ENCODE measurements around the gene GFOD1. TPM values are rescaled to one million over a fixed set of nuclear protein-coding genes. Genes with fewer than 3 reads are reported as not detected.
A peak's percentile ranks its signal among the peaks of the same experiment; 100 is the strongest.

Gene GFOD1
- total and polyA plus RNA-seq, 8 donors: 5.7 to 19.6 (median 8.2) TPM

DNA sequence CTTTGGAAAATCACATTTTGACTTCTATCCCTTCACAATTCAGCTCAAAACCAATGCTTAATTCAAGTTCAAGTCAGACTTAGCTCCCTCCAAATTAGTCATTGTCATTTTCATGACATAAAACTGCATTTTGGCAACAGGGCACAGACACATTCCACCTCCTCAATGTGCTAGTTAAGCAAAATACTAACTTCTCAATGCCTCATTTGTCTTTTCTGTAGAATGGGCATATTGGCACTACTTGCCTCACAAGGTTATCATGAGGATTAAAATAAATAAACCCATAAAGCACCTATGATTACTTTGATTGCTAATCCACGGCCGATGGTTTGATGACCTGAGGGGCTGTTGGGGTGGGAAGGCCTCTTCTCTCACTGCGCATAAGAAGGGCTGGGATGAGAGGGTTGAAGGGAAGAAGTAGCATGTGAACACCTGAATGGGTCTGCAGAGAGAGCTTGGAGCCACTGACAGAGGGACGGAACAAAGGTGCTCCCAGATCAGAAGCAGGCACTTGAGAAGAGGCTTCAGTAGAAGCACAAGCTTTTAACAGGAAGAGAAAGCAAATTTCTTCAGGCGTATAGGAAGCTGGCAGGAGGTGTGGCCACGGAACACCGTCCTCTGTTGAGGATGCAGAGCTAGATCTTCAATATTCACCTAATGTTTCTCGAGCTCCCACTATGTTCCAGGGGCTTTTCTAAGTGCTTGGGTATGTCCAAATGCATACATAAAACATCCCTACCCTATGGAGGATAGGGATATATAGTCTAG lies 147.4 kb downstream of the GFOD1 start:
- Histone ChIP-seq H3K27ac (no peak overlapping the region), H3K4me1 (peaks cover 4 to 25% of the 10 kb centered on the region in 2 donors), H3K4me3 (no peak overlapping the region), H3K9me3 (peaks cover 0 to 4% of the 10 kb centered on the region in 2 donors), H3K36me3 (no peaks in the 10 kb centered on the region), H3K27me3 (no peaks in the 10 kb centered on the region)
- ATAC-seq (no peak), DNase-seq (no peak)
- TF ChIP-seq, protein P1, sequence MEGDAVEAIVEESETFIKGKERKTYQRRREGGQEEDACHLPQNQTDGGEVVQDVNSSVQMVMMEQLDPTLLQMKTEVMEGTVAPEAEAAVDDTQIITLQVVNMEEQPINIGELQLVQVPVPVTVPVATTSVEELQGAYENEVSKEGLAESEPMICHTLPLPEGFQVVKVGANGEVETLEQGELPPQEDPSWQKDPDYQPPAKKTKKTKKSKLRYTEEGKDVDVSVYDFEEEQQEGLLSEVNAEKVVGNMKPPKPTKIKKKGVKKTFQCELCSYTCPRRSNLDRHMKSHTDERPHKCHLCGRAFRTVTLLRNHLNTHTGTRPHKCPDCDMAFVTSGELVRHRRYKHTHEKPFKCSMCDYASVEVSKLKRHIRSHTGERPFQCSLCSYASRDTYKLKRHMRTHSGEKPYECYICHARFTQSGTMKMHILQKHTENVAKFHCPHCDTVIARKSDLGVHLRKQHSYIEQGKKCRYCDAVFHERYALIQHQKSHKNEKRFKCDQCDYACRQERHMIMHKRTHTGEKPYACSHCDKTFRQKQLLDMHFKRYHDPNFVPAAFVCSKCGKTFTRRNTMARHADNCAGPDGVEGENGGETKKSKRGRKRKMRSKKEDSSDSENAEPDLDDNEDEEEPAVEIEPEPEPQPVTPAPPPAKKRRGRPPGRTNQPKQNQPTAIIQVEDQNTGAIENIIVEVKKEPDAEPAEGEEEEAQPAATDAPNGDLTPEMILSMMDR (IDR thresholded peaks at IDR 0.05): no peak
- intact Hi-C loops (cut with DNase I): loop anchor here in 1 of 2 donors (5.0 kb wide), 1 partner anchor 197 kb away; no protein-coding TSS in a partner anchor

DNA sequence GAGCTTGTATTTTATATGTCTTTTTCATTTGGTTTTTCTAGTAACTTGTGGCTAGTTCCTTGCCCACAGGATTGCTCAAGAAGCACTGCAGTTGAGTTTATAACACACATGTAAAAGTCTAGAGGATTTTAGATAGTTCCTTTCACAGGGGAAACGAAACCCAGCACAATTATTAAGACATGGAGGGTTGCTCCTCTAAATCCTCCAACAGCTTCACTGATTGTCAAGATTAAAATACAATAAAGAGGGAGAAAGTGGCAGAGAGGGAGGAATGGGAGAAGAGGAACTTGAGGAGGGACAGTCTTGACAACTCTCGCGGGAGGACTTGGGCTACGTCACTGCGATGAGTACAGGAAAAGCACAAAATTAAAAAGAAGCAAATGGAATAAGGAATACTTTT lies 149.4 kb downstream of the GFOD1 start:
- no peaks in the 10 kb centered on the region for H3K36me3 ChIP-seq
- peaks cover 4 to 25% of the 10 kb centered on the region in 2 donors for H3K4me1 ChIP-seq
- TF ChIP-seq, protein P1 (IDR thresholded peaks at IDR 0.05): no peak
- DNase-seq (no peak), ATAC-seq (no peak)
- peaks cover 0 to 4% of the 10 kb centered on the region in 2 donors for H3K9me3 ChIP-seq
- no peaks in the 10 kb centered on the region for H3K27me3 ChIP-seq
- intact Hi-C loops (cut with DNase I): loop anchor here in 1 of 2 donors (5.0 kb wide), 1 partner anchor 199 kb away; no protein-coding TSS in a partner anchor
- peak overlapping the region in 1 of 2 donors; percentile 63 for H3K27ac ChIP-seq
- H3K4me3 ChIP-seq: no peak overlapping the region

DNA sequence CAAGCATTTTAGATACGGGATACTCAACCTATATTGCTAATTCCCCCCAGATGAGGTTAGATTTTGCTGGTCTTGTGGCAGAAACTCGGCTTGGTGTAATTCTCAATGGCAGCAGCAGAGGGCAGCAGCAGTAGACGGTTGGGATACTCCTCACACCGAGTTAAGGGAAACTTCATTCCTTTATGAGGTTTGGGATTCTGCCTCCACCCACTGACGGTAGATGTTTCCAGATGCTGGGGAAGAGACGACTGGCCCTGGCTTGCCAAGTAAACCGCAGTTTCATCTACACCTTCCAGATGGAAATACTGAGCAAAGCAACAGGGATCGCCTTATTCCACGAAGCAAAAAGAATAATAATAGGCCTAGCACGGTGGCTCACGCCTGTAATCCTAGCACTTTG lies 150.8 kb downstream of the GFOD1 start:
- Histone ChIP-seq H3K9me3 (no peaks in the 10 kb centered on the region), H3K4me1 (peaks cover 4 to 25% of the 10 kb centered on the region in 2 donors), H3K27ac (no peak overlapping the region), H3K27me3 (no peaks in the 10 kb centered on the region), H3K36me3 (no peaks in the 10 kb centered on the region), H3K4me3 (no peak overlapping the region)
- intact Hi-C loops (cut with DNase I): loop anchor here in 1 of 2 donors (5.0 kb wide), 1 partner anchor 201 kb away; no protein-coding TSS in a partner anchor
- TF ChIP-seq, protein P1 (IDR thresholded peaks at IDR 0.05): peak; percentile 82 to 92
- ATAC-seq: peak; percentile 94
- DNase-seq: peak in 3 of 4 donors; percentile 64 to 80 (median 78)

DNA sequence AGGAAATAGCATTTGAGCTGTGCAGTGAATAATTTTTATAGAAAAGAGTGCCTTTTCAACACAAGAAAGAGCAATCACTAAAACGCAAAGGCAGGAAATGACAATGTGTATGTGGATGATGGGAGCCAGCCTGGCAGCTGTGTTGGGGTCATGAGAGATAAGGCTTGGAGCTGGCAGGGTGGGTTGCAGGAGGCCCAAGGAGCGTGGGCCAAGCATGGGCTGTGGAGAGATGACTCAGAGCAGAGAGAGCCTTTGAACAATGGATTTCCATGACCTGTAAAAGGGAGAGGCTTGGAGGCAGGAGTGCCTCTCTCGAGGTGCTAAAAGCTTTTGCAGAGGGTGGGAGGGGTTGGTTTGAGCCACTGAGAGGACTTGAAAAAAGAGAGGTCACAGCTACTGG lies 152.4 kb downstream of the GFOD1 start:
- Histone ChIP-seq H3K36me3 (no peaks in the 10 kb centered on the region), H3K27ac (no peak overlapping the region), H3K4me3 (no peak overlapping the region), H3K27me3 (no peaks in the 10 kb centered on the region), H3K9me3 (no peaks in the 10 kb centered on the region), H3K4me1 (peaks cover 4 to 19% of the 10 kb centered on the region in 2 donors)
- no peak for DNase-seq
- TF ChIP-seq, protein P1 (IDR thresholded peaks at IDR 0.05): no peak
- intact Hi-C loops (cut with DNase I): loop anchor here in 1 of 2 donors (5.0 kb wide), 1 partner anchor 202 kb away; no protein-coding TSS in a partner anchor
- no peak for ATAC-seq

DNA sequence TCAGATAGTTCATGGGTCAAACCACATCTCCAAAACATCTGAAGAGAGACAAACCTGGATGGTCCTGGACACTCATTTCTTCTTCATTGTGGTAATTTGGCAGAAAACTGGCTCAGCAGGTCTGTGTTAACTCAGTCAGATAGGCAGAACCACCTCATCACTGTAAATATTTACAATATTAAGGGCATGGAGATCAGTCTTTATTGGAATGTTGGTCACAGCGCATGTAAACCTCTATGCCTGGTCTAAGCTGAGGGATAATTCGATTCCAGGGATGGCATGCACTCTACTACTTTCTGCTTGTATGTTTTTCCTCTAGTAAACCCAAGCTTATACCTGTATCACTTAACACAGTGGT lies 155.1 kb downstream of the GFOD1 start:
- intact Hi-C loops (cut with DNase I): no loop called here
- Histone ChIP-seq H3K27ac (no peak overlapping the region), H3K9me3 (no peaks in the 10 kb centered on the region), H3K36me3 (no peaks in the 10 kb centered on the region), H3K27me3 (no peaks in the 10 kb centered on the region), H3K4me3 (no peak overlapping the region), H3K4me1 (peaks cover 6 to 19% of the 10 kb centered on the region in 2 donors)
- ATAC-seq (no peak), DNase-seq (no peak)
- TF ChIP-seq, protein P1 (IDR thresholded peaks at IDR 0.05): no peak
